SK-N-SH (cell line): ENCODE measurements around the gene ITGA1. TPM values are rescaled to one million over a fixed set of nuclear protein-coding genes. Genes with fewer than 3 reads are reported as not detected.

Source experiments
- CTCF ChIA-PET: fragments of 300-600, 350-600 bp; formaldehyde crosslinking; extraction: SDS; loops from one replicate; lab custom pipeline; 2021; lab: Yijun Ruan, JAX
- POLR2A ChIA-PET: fragments of 350-600 bp; sonication (Branson Sonifier 250); formaldehyde crosslinking; extraction: SDS; loops from one replicate; lab custom pipeline; 2020; ENCODE audit warnings: antibody characterized with exemption, inconsistent platforms; lab: Yijun Ruan, JAX
- DNase-seq: peaks from one replicate; pipeline ENCODE4 v3.0.0; 2012
- H2AFZ ChIP-seq: fragments of 200-600 bp; sonication (generic); 2 replicates; pipeline ENCODE4 v1.8.1; 2016; ENCODE audit warnings: antibody characterized with exemption, mild to moderate bottlenecking, low read depth
- H3F3A ChIP-seq: fragments of 200-600 bp; sonication (generic); replicated peaks from 2 replicates; pipeline ENCODE3; 2016; ENCODE audit warnings: antibody characterized with exemption, mild to moderate bottlenecking; ENCODE audit not compliant: insufficient read depth
- H3K27ac ChIP-seq, 2 experiments: fragments of 200-500 bp in 1 of 2; fragments of 200-600 bp in 1 of 2; sonication (Bioruptor generic) in 1 of 2; sonication (generic), shearing (Covaris generic) in 1 of 2; 2 replicates each; pipeline versions ENCODE4 v1.5.1 to v1.6.1; 2014 to 2016; ENCODE audit warnings: low read depth in 2 of 2, inconsistent platforms in 1 of 2, low read length in 1 of 2, mild to moderate bottlenecking in 1 of 2, mixed read lengths in 1 of 2
- H3K27me3 ChIP-seq: fragments of 200-600 bp; sonication (generic), shearing (Covaris generic); 2 replicates; pipeline ENCODE4 v1.6.1; 2016; ENCODE audit warnings: mixed run types; ENCODE audit not compliant: insufficient read depth
- H3K36me3 ChIP-seq, 2 experiments: fragments of 200-500 bp in 1 of 2; fragments of 200-600 bp in 1 of 2; sonication (Bioruptor generic) in 1 of 2; sonication (generic) in 1 of 2; replicated peaks in 1 of 2; 2 replicates each; pipeline versions ENCODE3 to v1.5.1; 2014 to 2016; ENCODE audit warnings: low read length in 1 of 2, mild to moderate bottlenecking in 1 of 2; ENCODE audit not compliant: insufficient read depth in 2 of 2, control insufficient read depth in 1 of 2
- H3K4me1 ChIP-seq, 2 experiments: fragments of 200-500 bp in 1 of 2; fragments of 200-600 bp in 1 of 2; sonication (Bioruptor generic) in 1 of 2; sonication (generic), shearing (Covaris generic) in 1 of 2; 2 replicates each; pipeline versions ENCODE4 v1.5.1 to v1.6.1; 2014 to 2016; ENCODE audit warnings: low read depth in 1 of 2, low read length in 1 of 2, mixed run types in 1 of 2; ENCODE audit not compliant: insufficient read depth in 2 of 2, control insufficient read depth in 1 of 2
- H3K4me2 ChIP-seq: fragments of 200-600 bp; sonication (generic), shearing (Covaris generic); 2 replicates; pipeline ENCODE4 v1.6.1; 2017; ENCODE audit warnings: mixed run types
- H3K4me3 ChIP-seq, 2 experiments: fragments of 200-500 bp in 1 of 2; fragments of 200-600 bp in 1 of 2; sonication (Bioruptor generic) in 1 of 2; sonication (generic), shearing (Covaris generic) in 1 of 2; 2 replicates each; pipeline versions ENCODE4 v1.5.1 to v1.8.1; 2014 to 2016; ENCODE audit warnings: low read depth in 2 of 2, inconsistent platforms in 1 of 2, low read length in 1 of 2, mild to moderate bottlenecking in 1 of 2, mixed read lengths in 1 of 2, moderate library complexity in 1 of 2
- H3K79me2 ChIP-seq: fragments of 200-600 bp; sonication (generic); 2 replicates; pipeline ENCODE4 v1.8.1; 2017; ENCODE audit warnings: mild to moderate bottlenecking; ENCODE audit not compliant: insufficient read depth
- H3K9ac ChIP-seq: fragments of 200-600 bp; sonication (generic); 2 replicates; pipeline ENCODE4 v1.6.1; 2017; ENCODE audit warnings: mixed run types
- H3K9me2 ChIP-seq: fragments of 200-600 bp; sonication (generic); 2 replicates; pipeline ENCODE4 v1.6.1; 2017; ENCODE audit warnings: mixed run types
- H3K9me3 ChIP-seq: fragments of 200-600 bp; sonication (generic); 2 replicates; pipeline ENCODE4 v1.6.1; 2017; ENCODE audit warnings: mixed run types, mild to moderate bottlenecking, moderate library complexity
- H4K20me1 ChIP-seq: fragments of 200-600 bp; sonication (generic); 2 replicates; pipeline ENCODE4 v1.6.1; 2017; ENCODE audit warnings: mild to moderate bottlenecking, mixed run types; ENCODE audit not compliant: insufficient read depth
- CTCF ChIP-seq: fragments of 200-600 bp; sonication (generic); IDR thresholded peaks from 2 replicates; pipeline ENCODE4 v1.6.1; 2017; ENCODE audit warnings: antibody characterized with exemption, mild to moderate bottlenecking, moderate library complexity
- ELF1 ChIP-seq: IDR thresholded peaks from 2 replicates; pipeline ENCODE4 v1.4.0; 2012
- EP300 ChIP-seq, 2 experiments: IDR thresholded peaks; 2 replicates each; pipeline versions ENCODE4 v1.4.0 to v1.6.1; 2012; ENCODE audit warnings: borderline replicate concordance in 1 of 2, low read depth in 1 of 2, low read length in 1 of 2
- FOXM1 ChIP-seq: IDR thresholded peaks from 2 replicates; pipeline ENCODE4 v1.4.0; 2012; ENCODE audit warnings: low read depth, mild to moderate bottlenecking
- JUND ChIP-seq: IDR thresholded peaks from 2 replicates; pipeline ENCODE4 v1.4.0; 2012
- NFIC ChIP-seq: IDR thresholded peaks from 2 replicates; pipeline ENCODE4 v1.4.0; 2012; ENCODE audit warnings: borderline replicate concordance
- RAD21 ChIP-seq: IDR thresholded peaks from 2 replicates; pipeline ENCODE4 v1.6.1; 2012; ENCODE audit warnings: mild to moderate bottlenecking, low read length
- RCOR1 ChIP-seq: fragments of 150-350 bp; IDR thresholded peaks from 2 replicates; pipeline ENCODE4 v1.6.1; 2017; ENCODE audit warnings: antibody characterized with exemption, low read length
- RFX5 ChIP-seq: IDR thresholded peaks from 2 replicates; pipeline ENCODE4 v1.6.1; 2012; ENCODE audit warnings: mild to moderate bottlenecking, improper control_type of control experiment, low read length
- TAF1 ChIP-seq: IDR thresholded peaks from 2 replicates; pipeline ENCODE4 v1.6.1; 2012; ENCODE audit warnings: low read depth, mild to moderate bottlenecking, low read length, moderate library complexity, borderline replicate concordance
- TCF12 ChIP-seq: IDR thresholded peaks from 2 replicates; pipeline ENCODE4 v1.4.0; 2012
- TEAD4 ChIP-seq: IDR thresholded peaks from 2 replicates; pipeline ENCODE4 v1.4.0; 2012; ENCODE audit warnings: mild to moderate bottlenecking, borderline replicate concordance; ENCODE audit not compliant: insufficient read depth
- USF1 ChIP-seq: IDR thresholded peaks from 2 replicates; pipeline ENCODE4 v1.4.0; 2012; ENCODE audit warnings: low read depth, borderline replicate concordance
- YY1 ChIP-seq: IDR thresholded peaks from 2 replicates; pipeline ENCODE4 v1.4.0; 2012; ENCODE audit warnings: low read depth, mild to moderate bottlenecking
- WGBS: methylation state at CpG from one replicate; pipeline ENCODE4 v1.1.6; 2017; ENCODE audit warnings: low lambda C conversion rate; 5-methylcytosine and 5-hydroxymethylcytosine counted together
- polyA plus RNA-seq, 3 experiments: library from polyadenylated mRNA; depleted of rRNA; stranded (reverse); fragments of >200 nt; gene quantifications; 2 replicates each; pipeline ENCODE4 v1.2.3, GENCODE V29; 2012
- TF ChIP-seq, protein P1 (sequence below): fragments of 150-350 bp; IDR thresholded peaks from 2 replicates; pipeline ENCODE4 v1.6.1; 2016; ENCODE audit warnings: mild to moderate bottlenecking, low read depth, low read length

ITGA1 gene
- polyA plus RNA-seq, 1 of the 3 experiments (the other 2 are of a cell fraction) = 7.7 TPM

- 65% methylated on average over 2 of the region's 2 CpGs for WGBS
- POLR2A ChIA-PET = no interaction called here
- peaks cover 74% of the 10 kb centered on the region for H3K79me2 ChIP-seq
Measured at GRCh38 chr5:52804387-52804791, 16.7 kb downstream of the ITGA1 start.

DNA sequence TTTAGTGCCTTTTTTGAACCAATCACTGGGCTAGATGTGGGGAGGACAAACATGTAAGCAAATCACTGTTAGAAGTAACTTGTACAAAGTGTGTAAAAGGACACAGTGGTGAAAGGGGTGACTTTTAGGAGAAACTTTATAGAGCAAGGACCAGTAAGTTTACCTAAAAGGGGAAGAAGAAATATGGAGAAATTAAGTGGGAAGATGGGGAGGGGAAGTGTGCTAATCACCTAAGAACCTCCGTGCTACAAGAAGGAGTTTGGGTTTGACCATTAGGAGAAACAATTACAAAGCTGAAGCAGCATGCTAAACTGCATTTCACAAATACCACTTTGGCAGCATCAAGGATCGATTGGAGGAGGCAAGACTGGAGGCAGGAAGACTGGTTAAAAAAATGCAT, 17.3 kb downstream of the ITGA1 start:
- no peak overlapping the region for H3K9ac ChIP-seq
- ChIA-PET POLR2A (no interaction called here), CTCF (interaction anchor here (1.3 kb wide), 2 partner anchors 10 to 13 kb away, joined by 3 to 6 read pairs; no protein-coding TSS in a partner anchor)
- peaks cover 73% of the 10 kb centered on the region for H3K79me2 ChIP-seq
- WGBS = 96% methylated on average over 2 of the region's 2 CpGs
- H3K36me3 ChIP-seq = peaks cover 44 to 46% of the 10 kb centered on the region in 2 experiments
- no peaks in the 10 kb centered on the region for H3K9me2 ChIP-seq
- no peaks in the 10 kb centered on the region for H3K27me3 ChIP-seq
- H3K4me2 ChIP-seq = no peak overlapping the region
- H3K27ac ChIP-seq = no peak overlapping the region
- TF ChIP-seq RAD21 (no peak), RFX5 (no peak), USF1 (no peak)
- H4K20me1 ChIP-seq = peaks cover 22% of the 10 kb centered on the region
- H3K9me3 ChIP-seq = no peaks in the 10 kb centered on the region
- no peak for DNase-seq
- no peak overlapping the region for H3K4me3 ChIP-seq
- H3K4me1 ChIP-seq = peaks cover 16 to 30% of the 10 kb centered on the region in 2 experiments
- H3F3A ChIP-seq = peaks cover 27% of the 10 kb centered on the region
- H2AFZ ChIP-seq = no peak overlapping the region

More at GRCh38 chr5:52804387-52804791, 16.7 kb downstream of the ITGA1 start:
- H3K4me1 ChIP-seq = peaks cover 16 to 31% of the 10 kb centered on the region in 2 experiments
- no peaks in the 10 kb centered on the region for H3K27me3 ChIP-seq
- no peak overlapping the region for H3K4me3 ChIP-seq
- no peak overlapping the region for H3K9ac ChIP-seq
- peaks cover 22% of the 10 kb centered on the region for H4K20me1 ChIP-seq
- TF ChIP-seq TEAD4 (no peak), ELF1 (no peak), RCOR1 (no peak), TCF12 (no peak), NFIC (no peak), JUND (no peak), EP300 (IDR thresholded peaks at IDR 0.05; ENCODE audit: borderline replicate concordance in 1 of 2, low read depth in 1 of 2, low read length in 1 of 2) (no peak), TAF1 (no peak), CTCF (no peak), YY1 (no peak), RAD21 (no peak), FOXM1 (no peak)
- TF ChIP-seq, protein P1, sequence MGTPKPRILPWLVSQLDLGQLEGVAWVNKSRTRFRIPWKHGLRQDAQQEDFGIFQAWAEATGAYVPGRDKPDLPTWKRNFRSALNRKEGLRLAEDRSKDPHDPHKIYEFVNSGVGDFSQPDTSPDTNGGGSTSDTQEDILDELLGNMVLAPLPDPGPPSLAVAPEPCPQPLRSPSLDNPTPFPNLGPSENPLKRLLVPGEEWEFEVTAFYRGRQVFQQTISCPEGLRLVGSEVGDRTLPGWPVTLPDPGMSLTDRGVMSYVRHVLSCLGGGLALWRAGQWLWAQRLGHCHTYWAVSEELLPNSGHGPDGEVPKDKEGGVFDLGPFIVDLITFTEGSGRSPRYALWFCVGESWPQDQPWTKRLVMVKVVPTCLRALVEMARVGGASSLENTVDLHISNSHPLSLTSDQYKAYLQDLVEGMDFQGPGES = no peak
- CTCF ChIA-PET = interaction anchor here (1.3 to 1.5 kb wide), 2 partner anchors 9 to 15 kb away, joined by 3 to 6 read pairs; no protein-coding TSS in a partner anchor
- H3K9me2 ChIP-seq = no peaks in the 10 kb centered on the region
- no peaks in the 10 kb centered on the region for H3K9me3 ChIP-seq
- peak overlapping the region in 1 of 2 experiments; percentile 28; a peak in 1 of 4 replicates for H3K27ac ChIP-seq
- H3F3A ChIP-seq = peaks cover 29% of the 10 kb centered on the region
- no peak overlapping the region for H2AFZ ChIP-seq
- no peak overlapping the region for H3K4me2 ChIP-seq
- H3K36me3 ChIP-seq = peaks cover 44 to 46% of the 10 kb centered on the region in 2 experiments
- DNase-seq = no peak
